Transverse colon (tissue), 4 donors: ENCODE measurements around the gene PDHX. TPM values are rescaled to one million over a fixed set of nuclear protein-coding genes. Genes with fewer than 3 reads are reported as not detected.

Experiments
- DNase-seq: peaks from one replicate; pipeline ENCODE4 v3.0.0-alpha.2; 2019
- H3K27ac ChIP-seq, 4 donors: fragments of 200-600 bp; sonication (generic); 2 replicates each; pipeline ENCODE4 v1.5.1; 2016 to 2018; ENCODE audit warnings: inconsistent platforms in 4 of 4
- H3K27me3 ChIP-seq: fragments of 200-600 bp; sonication (generic); 2 replicates; pipeline ENCODE4 v1.5.1; 2017; ENCODE audit warnings: inconsistent platforms
- H3K36me3 ChIP-seq, 4 donors: fragments of 200-600 bp; sonication (generic); 2 replicates each; pipeline ENCODE4 v1.5.1; 2017 to 2019; ENCODE audit warnings: inconsistent platforms in 4 of 4
- H3K4me1 ChIP-seq, 4 donors: fragments of 200-600 bp; sonication (generic); 2 replicates each; pipeline ENCODE4 v1.5.1; 2017 to 2020; ENCODE audit warnings: inconsistent platforms in 4 of 4
- H3K4me3 ChIP-seq, 4 donors: fragments of 200-600 bp; sonication (generic); 1 replicate in 1 of 4; 2 replicates in 3 of 4; pipeline versions ENCODE4 v1.5.1 to v1.6.1; 2017 to 2019; ENCODE audit warnings: inconsistent platforms in 4 of 4
- H3K9me3 ChIP-seq, 2 donors: fragments of 200-600 bp; sonication (generic); 2 replicates each; pipeline ENCODE4 v1.5.1; 2017 to 2019; ENCODE audit warnings: inconsistent platforms in 2 of 2
- EP300 ChIP-seq: sonication (generic); formaldehyde crosslinking; IDR thresholded peaks from one replicate; pipeline ENCODE4 v1.6.1; 2017; ENCODE audit warnings: antibody characterized with exemption, low read depth
- POLR2A ChIP-seq: fragments of 450-650 bp; IDR thresholded peaks from one replicate; pipeline ENCODE4 v1.6.1; 2016; ENCODE audit warnings: antibody characterized with exemption, mild to moderate bottlenecking, moderate library complexity
- POLR2AphosphoS5 ChIP-seq, 3 donors: sonication (generic); formaldehyde crosslinking; IDR thresholded peaks; one replicate each; pipeline ENCODE4 v1.6.1; 2016; ENCODE audit warnings: antibody characterized with exemption in 3 of 3
- WGBS, 2 donors: methylation state at CpG; one replicate each; pipeline ENCODE4 v1.1.5; 2018; ENCODE audit warnings: low coverage in 1 of 2; 5-methylcytosine and 5-hydroxymethylcytosine counted together
- in situ Hi-C, 4 donors: fragments of 200-750 bp; cut with MboI; loops; one replicate each; pipeline versions ENCODE4 v1.15.0 to v1.15.1; 2017; ENCODE audit warnings: low sequenced_read_pairs in 3 of 4, low pct_ligation_motif_present in 1 of 4, low pct_unique_long_range_greater_than_20kb in 1 of 4
- intact Hi-C: fragments of 100-400 bp; cut with DNase I; formaldehyde crosslinking; loops from one replicate; pipeline ENCODE4 v1.15.1; 2023; ENCODE audit warnings: low total_unique reads
- total RNA-seq, 4 donors: library from RNA; depleted of rRNA; stranded (reverse); fragments of >200 nt; gene quantifications; one replicate each; pipeline ENCODE4 v1.1.0, GENCODE V29; 2016
- TF ChIP-seq, protein P1 (sequence below), 5 experiments: fragments of 200-600 bp in 3 of 5; fragments of 450-650 bp in 2 of 5; sonication (generic) in 3 of 5; IDR thresholded peaks; 1 replicate in 2 of 5; 2 replicates in 3 of 5; pipeline ENCODE4 v1.5.1; 2016 to 2017; ENCODE audit warnings: antibody characterized with exemption in 5 of 5, inconsistent platforms in 3 of 5, mild to moderate bottlenecking in 2 of 5, moderate library complexity in 1 of 5

Gene PDHX
- total RNA-seq, 4 donors from 2014 or later: 26.7 to 37.0 (median 36.7) TPM

DNA sequence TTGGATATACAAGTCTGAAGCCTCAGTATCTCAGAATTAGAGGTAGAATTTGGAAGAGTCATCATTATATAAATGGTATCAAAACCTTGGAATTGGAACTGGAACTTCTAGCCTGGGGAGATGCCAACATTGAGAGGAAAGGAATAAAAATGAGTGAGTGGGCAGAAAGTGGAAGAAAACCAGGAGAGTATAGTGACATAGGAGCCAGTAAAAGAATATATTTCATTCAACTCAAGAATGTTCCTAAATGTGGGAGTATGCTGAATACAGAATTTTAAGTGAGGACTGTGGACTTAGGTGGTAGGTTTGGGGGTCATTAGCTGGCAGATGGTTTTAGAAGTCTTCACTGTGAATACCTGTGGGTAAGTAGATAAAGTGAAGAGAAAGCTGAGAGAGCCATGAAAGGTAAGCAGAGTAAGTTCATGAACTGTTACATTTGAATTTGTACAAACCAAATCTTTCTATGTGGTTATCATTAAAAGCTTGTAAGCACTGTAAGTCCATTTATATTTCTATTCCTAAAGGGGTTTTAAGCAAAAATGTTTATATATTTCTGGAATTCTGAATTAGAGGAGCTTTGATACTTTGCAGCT lies 60.2 kb downstream of the PDHX start:
- no peaks in the 10 kb centered on the region for H3K9me3 ChIP-seq
- H3K4me1 ChIP-seq: peaks cover 0 to 19% (median 3%) of the 10 kb centered on the region in 4 donors
- intact Hi-C loops: no loop called here
- in situ Hi-C loops: no loop called here
- H3K4me3 ChIP-seq: no peak overlapping the region
- peak overlapping the region in 1 of 4 donors; percentile 4 for H3K27ac ChIP-seq
- TF ChIP-seq POLR2AphosphoS5 (IDR thresholded peaks at IDR 0.05) (no peak), EP300 (no peak)
- TF ChIP-seq, protein P1, sequence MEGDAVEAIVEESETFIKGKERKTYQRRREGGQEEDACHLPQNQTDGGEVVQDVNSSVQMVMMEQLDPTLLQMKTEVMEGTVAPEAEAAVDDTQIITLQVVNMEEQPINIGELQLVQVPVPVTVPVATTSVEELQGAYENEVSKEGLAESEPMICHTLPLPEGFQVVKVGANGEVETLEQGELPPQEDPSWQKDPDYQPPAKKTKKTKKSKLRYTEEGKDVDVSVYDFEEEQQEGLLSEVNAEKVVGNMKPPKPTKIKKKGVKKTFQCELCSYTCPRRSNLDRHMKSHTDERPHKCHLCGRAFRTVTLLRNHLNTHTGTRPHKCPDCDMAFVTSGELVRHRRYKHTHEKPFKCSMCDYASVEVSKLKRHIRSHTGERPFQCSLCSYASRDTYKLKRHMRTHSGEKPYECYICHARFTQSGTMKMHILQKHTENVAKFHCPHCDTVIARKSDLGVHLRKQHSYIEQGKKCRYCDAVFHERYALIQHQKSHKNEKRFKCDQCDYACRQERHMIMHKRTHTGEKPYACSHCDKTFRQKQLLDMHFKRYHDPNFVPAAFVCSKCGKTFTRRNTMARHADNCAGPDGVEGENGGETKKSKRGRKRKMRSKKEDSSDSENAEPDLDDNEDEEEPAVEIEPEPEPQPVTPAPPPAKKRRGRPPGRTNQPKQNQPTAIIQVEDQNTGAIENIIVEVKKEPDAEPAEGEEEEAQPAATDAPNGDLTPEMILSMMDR (IDR thresholded peaks at IDR 0.05): no peak
- no peak for DNase-seq
- H3K36me3 ChIP-seq: peaks cover 0 to 7% (median 0%) of the 10 kb centered on the region in 4 donors
- H3K27me3 ChIP-seq: no peaks in the 10 kb centered on the region

DNA sequence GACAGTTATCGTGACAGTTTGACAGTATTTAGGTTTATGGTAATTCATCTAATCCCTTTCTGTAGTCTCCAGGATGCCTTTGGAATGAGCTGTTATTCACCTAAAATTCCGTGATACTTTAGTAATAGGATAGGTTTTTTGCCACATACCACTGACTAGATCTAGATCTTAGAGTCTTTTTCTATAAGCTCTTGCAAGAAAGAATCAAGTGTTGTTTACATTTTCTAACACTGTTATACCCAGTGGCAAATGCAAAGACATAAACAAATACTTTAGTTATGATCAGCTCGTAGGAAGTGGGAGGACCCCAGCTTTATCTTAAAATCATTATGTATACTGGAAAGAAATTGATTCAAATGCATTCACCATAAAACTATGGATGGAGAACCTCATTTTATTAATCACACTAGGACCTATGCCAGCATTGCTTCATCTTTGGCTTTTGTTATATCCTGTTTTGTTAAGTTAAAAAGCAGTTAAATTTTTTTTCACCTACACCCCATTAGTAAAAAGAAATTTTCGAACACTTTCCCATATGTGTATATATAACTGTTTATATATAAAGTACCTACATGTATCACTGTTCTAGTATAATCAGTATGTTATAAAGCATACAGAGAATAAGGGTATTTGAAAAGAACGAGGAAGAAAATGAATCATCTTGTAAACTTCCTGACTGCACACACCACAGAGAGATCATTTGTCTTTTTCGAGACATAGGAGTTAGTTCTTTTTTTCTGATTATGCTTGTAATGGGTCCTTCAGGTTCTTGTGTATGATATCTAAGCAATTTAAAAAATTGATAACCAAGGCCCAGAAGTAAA lies 60.9 kb downstream of the PDHX start:
- H3K36me3 ChIP-seq: peaks cover 0 to 7% (median 0%) of the 10 kb centered on the region in 4 donors
- TF ChIP-seq, protein P1 (IDR thresholded peaks at IDR 0.05): no peak
- TF ChIP-seq POLR2AphosphoS5 (IDR thresholded peaks at IDR 0.05) (no peak), EP300 (no peak), POLR2A (no peak)
- DNase-seq: no peak
- intact Hi-C loops (no loop called here), in situ Hi-C loops (no loop called here)
- no peaks in the 10 kb centered on the region for H3K9me3 ChIP-seq
- peak overlapping the region in 1 of 4 donors; percentile 4 for H3K27ac ChIP-seq
- H3K4me3 ChIP-seq: no peak overlapping the region
- no peaks in the 10 kb centered on the region for H3K27me3 ChIP-seq
- 38 to 49% methylated on average over 6 of the region's 6 CpGs for WGBS, 2 donors
- H3K4me1 ChIP-seq: peaks cover 0 to 19% (median 3%) of the 10 kb centered on the region in 4 donors

- intact Hi-C loops: no loop called here
- Histone ChIP-seq H3K27me3 (no peaks in the 10 kb centered on the region), H3K36me3 (peaks cover 0 to 7% (median 0%) of the 10 kb centered on the region in 4 donors), H3K4me3 (no peak overlapping the region), H3K4me1 (peaks cover 0 to 19% (median 3%) of the 10 kb centered on the region in 4 donors), H3K27ac (no peak overlapping the region), H3K9me3 (no peaks in the 10 kb centered on the region)
- no peak for DNase-seq
- 78 to 92% methylated on average over 7 of the region's 7 CpGs for WGBS, 2 donors
- in situ Hi-C loops: no loop called here
- TF ChIP-seq POLR2A (no peak), POLR2AphosphoS5 (IDR thresholded peaks at IDR 0.05) (no peak), EP300 (no peak)
- TF ChIP-seq, protein P1 (IDR thresholded peaks at IDR 0.05): no peak
These were observed 62.1 kb downstream of the PDHX start for GRCh38 chr11:34978236-34979191.

GRCh38 chr11:34984514-34984913 lies 68.1 kb downstream of the PDHX start:
- DNase-seq: no peak
- no peaks in the 10 kb centered on the region for H3K9me3 ChIP-seq
- no peak overlapping the region for H3K27ac ChIP-seq
- no peak overlapping the region for H3K4me3 ChIP-seq
- in situ Hi-C loops (no loop called here), intact Hi-C loops (no loop called here)
- peaks cover 0 to 22% (median 0%) of the 10 kb centered on the region in 4 donors for H3K36me3 ChIP-seq
- no peaks in the 10 kb centered on the region for H3K4me1 ChIP-seq
- no peaks in the 10 kb centered on the region for H3K27me3 ChIP-seq
- 99 to 100% methylated on average over 1 to 2 of the region's 2 CpGs for WGBS, 2 donors
- TF ChIP-seq POLR2AphosphoS5 (IDR thresholded peaks at IDR 0.05) (no peak), POLR2A (no peak)
